ENCODE measurements around the gene SLC46A1.

SLC46A1 gene

GRCh38 chr17:28402844-28403243 is 3.2 kb downstream of the SLC46A1 start:
- no peak for DNase-seq

- no peak for DNase-seq
These were observed 3.8 kb downstream of the SLC46A1 start for GRCh38 chr17:28402224-28402630.

- DNase-seq, result no peak
These were observed 6.2 kb downstream of the SLC46A1 start for GRCh38 chr17:28399808-28400207.

GRCh38 chr17:28398280-28398981 is 7.6 kb downstream of the SLC46A1 start:
- no peak for DNase-seq

GRCh38 chr17:28397687-28398279 is 8.2 kb downstream of the SLC46A1 start:
- DNase-seq, result no peak

- no peak for DNase-seq
These were observed 8.7 kb downstream of the SLC46A1 start for GRCh38 chr17:28397275-28397674.

GRCh38 chr17:28396635-28397239 is 9.3 kb downstream of the SLC46A1 start:
- DNase-seq, result no peak

- DNase-seq, result no peak
These were observed 10.0 kb downstream of the SLC46A1 start for GRCh38 chr17:28395968-28396367.

GRCh38 chr17:28395426-28395825 is 10.6 kb downstream of the SLC46A1 start:
- no peak for DNase-seq

GRCh38 chr17:28394337-28395116 is 11.5 kb downstream of the SLC46A1 start:
- DNase-seq, result no peak

- DNase-seq, result no peak
These were observed 13.5 kb downstream of the SLC46A1 start for GRCh38 chr17:28392491-28392890.

GRCh38 chr17:28391401-28391800 is 14.6 kb downstream of the SLC46A1 start:
- DNase-seq, result no peak

GRCh38 chr17:28390984-28391383 is 15.0 kb downstream of the SLC46A1 start:
- no peak for DNase-seq

GRCh38 chr17:28390563-28390962 is 15.4 kb downstream of the SLC46A1 start:
- DNase-seq, result no peak

GRCh38 chr17:28390141-28390540 is 15.9 kb downstream of the SLC46A1 start:
- no peak for DNase-seq

GRCh38 chr17:28388106-28388505 is 17.9 kb downstream of the SLC46A1 start:
- DNase-seq, result no peak

- no peak for DNase-seq
These were observed 19.6 kb downstream of the SLC46A1 start for GRCh38 chr17:28386391-28386790.

GRCh38 chr17:28385406-28385805 is 20.6 kb downstream of the SLC46A1 start:
- DNase-seq, result no peak

- DNase-seq, result no peak
These were observed 21.0 kb downstream of the SLC46A1 start for GRCh38 chr17:28385037-28385400.

GRCh38 chr17:28384281-28385036 is 21.6 kb downstream of the SLC46A1 start:
- peak; percentile 41 for DNase-seq

- DNase-seq, result no peak
These were observed 24.7 kb downstream of the SLC46A1 start for GRCh38 chr17:28381141-28381825.
